Panc1 (cell line): ENCODE data around the gene APOL4.

Experiments
- CTCF ChIP-seq: fragments of 450-650 bp; IDR thresholded peaks from 2 replicates; pipeline ENCODE4 v1.5.1; 2017; ENCODE audit warnings: mild to moderate bottlenecking
- TF ChIP-seq, protein P1 (sequence below), 2 experiments: IDR thresholded peaks; 2 replicates each; pipeline ENCODE4 v1.6.1; 2011 to 2012; ENCODE audit warnings: low read depth in 2 of 2, control low read depth in 1 of 2, low read length in 1 of 2, mild to moderate bottlenecking in 1 of 2, moderate library complexity in 1 of 2; ENCODE audit not compliant: insufficient read depth in 1 of 2

DNA sequence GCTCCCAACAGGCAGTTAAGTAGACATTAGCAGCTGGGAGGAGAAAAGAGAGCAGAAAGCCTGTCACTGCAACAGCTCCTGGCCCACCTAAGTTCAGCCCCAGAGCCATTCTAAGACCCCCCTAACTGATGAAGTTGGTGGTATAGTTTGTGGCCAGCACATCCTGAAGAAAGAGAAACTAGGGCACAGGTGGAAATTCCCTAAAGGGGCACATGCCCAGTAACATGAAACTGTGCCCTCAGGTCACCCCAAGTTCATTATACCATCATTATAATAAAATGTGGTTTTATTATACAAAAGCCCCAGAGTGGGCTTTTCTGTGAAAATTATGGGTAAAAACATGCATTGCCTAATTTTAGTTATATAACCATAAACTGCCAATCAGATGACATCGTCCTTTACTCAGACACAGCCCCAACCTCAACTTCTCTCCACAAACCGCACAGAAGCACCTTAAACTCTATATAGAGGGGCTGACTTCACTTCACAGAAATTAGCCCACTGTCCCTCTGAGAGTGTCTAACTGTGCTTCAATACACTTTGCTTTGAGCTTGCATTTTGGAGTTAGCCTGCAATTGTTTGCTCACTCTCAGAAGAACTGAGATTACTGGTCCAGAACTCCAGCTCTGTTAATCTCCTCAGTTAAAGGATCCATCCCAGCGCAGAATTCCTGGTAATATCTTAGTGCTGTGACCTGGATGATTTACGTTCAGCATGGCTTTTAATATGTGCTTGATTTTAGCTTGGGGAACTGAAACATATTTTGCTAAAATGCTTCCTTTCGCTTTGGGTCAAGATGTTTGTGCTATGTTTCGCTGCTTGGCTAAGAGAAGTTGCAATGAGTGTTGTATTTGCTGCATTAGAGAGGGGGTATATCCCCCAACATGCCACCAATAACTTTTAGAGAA lies 39.2 kb downstream of the APOL4 start:
- no peak for TF ChIP-seq CTCF
- TF ChIP-seq, protein P1, sequence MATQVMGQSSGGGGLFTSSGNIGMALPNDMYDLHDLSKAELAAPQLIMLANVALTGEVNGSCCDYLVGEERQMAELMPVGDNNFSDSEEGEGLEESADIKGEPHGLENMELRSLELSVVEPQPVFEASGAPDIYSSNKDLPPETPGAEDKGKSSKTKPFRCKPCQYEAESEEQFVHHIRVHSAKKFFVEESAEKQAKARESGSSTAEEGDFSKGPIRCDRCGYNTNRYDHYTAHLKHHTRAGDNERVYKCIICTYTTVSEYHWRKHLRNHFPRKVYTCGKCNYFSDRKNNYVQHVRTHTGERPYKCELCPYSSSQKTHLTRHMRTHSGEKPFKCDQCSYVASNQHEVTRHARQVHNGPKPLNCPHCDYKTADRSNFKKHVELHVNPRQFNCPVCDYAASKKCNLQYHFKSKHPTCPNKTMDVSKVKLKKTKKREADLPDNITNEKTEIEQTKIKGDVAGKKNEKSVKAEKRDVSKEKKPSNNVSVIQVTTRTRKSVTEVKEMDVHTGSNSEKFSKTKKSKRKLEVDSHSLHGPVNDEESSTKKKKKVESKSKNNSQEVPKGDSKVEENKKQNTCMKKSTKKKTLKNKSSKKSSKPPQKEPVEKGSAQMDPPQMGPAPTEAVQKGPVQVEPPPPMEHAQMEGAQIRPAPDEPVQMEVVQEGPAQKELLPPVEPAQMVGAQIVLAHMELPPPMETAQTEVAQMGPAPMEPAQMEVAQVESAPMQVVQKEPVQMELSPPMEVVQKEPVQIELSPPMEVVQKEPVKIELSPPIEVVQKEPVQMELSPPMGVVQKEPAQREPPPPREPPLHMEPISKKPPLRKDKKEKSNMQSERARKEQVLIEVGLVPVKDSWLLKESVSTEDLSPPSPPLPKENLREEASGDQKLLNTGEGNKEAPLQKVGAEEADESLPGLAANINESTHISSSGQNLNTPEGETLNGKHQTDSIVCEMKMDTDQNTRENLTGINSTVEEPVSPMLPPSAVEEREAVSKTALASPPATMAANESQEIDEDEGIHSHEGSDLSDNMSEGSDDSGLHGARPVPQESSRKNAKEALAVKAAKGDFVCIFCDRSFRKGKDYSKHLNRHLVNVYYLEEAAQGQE (IDR thresholded peaks at IDR 0.05; ENCODE audit: insufficient read depth in 1 of 2, low read depth in 2 of 2, low read length in 1 of 2) = no peak
